Hepatocyte (in vitro differentiated cells): ENCODE measurements around the gene CAT. TPM values are rescaled to one million over a fixed set of nuclear protein-coding genes. Genes with fewer than 3 reads are reported as not detected.

Experiments
- DNase-seq: peaks from one replicate; pipeline ENCODE4 v3.0.0-alpha.2; 2016; ENCODE audit warnings: low spot score
- H2AFZ ChIP-seq: fragments of 200-600 bp; sonication (generic); 2 replicates; pipeline ENCODE4 v1.6.0; 2016; ENCODE audit warnings: antibody characterized with exemption, mild to moderate bottlenecking
- H3K27ac ChIP-seq: fragments of 200-600 bp; sonication (generic); 2 replicates; pipeline ENCODE4 v1.5.1; 2016; ENCODE audit warnings: mild to moderate bottlenecking
- H3K27me3 ChIP-seq: fragments of 200-600 bp; sonication (generic); 2 replicates; pipeline ENCODE4 v1.6.1; 2016
- H3K36me3 ChIP-seq: fragments of 200-600 bp; sonication (generic); replicated peaks from 2 replicates; pipeline ENCODE4 v1.5.1; 2016; ENCODE audit warnings: low read depth; ENCODE audit not compliant: insufficient read depth
- H3K4me1 ChIP-seq: fragments of 200-600 bp; sonication (generic); 2 replicates; pipeline ENCODE4 v1.5.1; 2016; ENCODE audit warnings: mild to moderate bottlenecking, moderate library complexity; ENCODE audit not compliant: insufficient read depth
- H3K4me2 ChIP-seq: fragments of 200-600 bp; sonication (generic); 2 replicates; pipeline ENCODE4 v1.6.0; 2016
- H3K4me3 ChIP-seq: fragments of 200-600 bp; sonication (generic); 2 replicates; pipeline ENCODE4 v1.5.1; 2016; ENCODE audit warnings: mild to moderate bottlenecking
- H3K79me2 ChIP-seq: fragments of 200-600 bp; sonication (generic); 2 replicates; pipeline ENCODE4 v1.6.0; 2017; ENCODE audit warnings: mild to moderate bottlenecking
- H3K9me2 ChIP-seq: fragments of 200-600 bp; sonication (generic); replicated peaks from 2 replicates; pipeline ENCODE4 v1.6.0; 2017; ENCODE audit warnings: mild to moderate bottlenecking; ENCODE audit not compliant: insufficient read depth
- H3K9me3 ChIP-seq: fragments of 200-600 bp; sonication (generic); 2 replicates; pipeline ENCODE4 v1.5.1; 2016; ENCODE audit warnings: low read depth, mild to moderate bottlenecking
- H4K20me1 ChIP-seq: fragments of 200-600 bp; sonication (generic); 2 replicates; pipeline ENCODE4 v1.6.0; 2016; ENCODE audit warnings: mild to moderate bottlenecking; ENCODE audit not compliant: insufficient read depth, poor library complexity, severe bottlenecking
- EZH2 ChIP-seq: fragments of 200-600 bp; sonication (generic); IDR thresholded peaks from 2 replicates; pipeline ENCODE4 v1.6.1; 2016; ENCODE audit warnings: antibody characterized with exemption, mild to moderate bottlenecking, borderline replicate concordance
- EZH2phosphoT487 ChIP-seq: fragments of 200-600 bp; sonication (generic); IDR thresholded peaks from one replicate; pipeline ENCODE4 v1.6.1; 2018; ENCODE audit warnings: antibody characterized with exemption, mild to moderate bottlenecking, low read depth, moderate library complexity; ENCODE audit not compliant: unreplicated experiment, severe bottlenecking
- WGBS: methylation state at CpG from one replicate; pipeline ENCODE4 v1.1.6; 2016; ENCODE audit warnings: low lambda C conversion rate; ENCODE audit errors: missing lambda C conversion rate; 5-methylcytosine and 5-hydroxymethylcytosine counted together
- polyA plus RNA-seq: library from polyadenylated mRNA; unstranded; fragments of >200 nt; fragmentation: Nextera tagmentation; extraction: Ambion mirVana; gene quantifications from 2 replicates; pipeline ENCODE4 v1.2.1, GENCODE V29; 2016
- total RNA-seq: library from RNA; depleted of rRNA; stranded (reverse); fragments of >200 nt; gene quantifications from 2 replicates; pipeline ENCODE4 v1.2.3, GENCODE V29; 2014
- TF ChIP-seq, protein P1 (sequence below): fragments of 200-600 bp; sonication (generic); IDR thresholded peaks from 2 replicates; pipeline ENCODE4 v1.5.1; 2016; ENCODE audit warnings: antibody characterized with exemption, mild to moderate bottlenecking; ENCODE audit not compliant: poor library complexity

Gene CAT
- total and polyA plus RNA-seq, 2 experiments from 2014 or later = 0.47 TPM; not detected in 1

DNA sequence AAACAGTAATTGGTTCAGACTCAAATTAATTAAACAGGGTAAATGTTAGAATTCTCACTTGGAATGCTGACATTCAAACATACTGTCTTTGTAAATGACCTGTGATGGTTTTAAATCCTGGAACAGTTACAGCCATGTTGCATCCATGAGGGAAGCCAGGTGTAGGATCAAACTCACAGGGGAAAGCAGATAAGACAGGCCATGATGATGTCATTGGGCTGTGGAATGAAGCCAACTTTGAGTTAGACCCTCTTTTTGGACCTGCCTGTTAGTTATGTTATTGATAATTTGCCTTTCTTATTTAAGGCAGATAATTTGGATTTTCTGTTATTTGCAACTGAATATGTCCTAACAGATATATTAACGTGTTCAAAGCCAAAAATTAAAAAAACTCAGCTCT lies 41.6 kb upstream of the CAT start:
- no peaks in the 10 kb centered on the region for H3K4me1 ChIP-seq
- no peak overlapping the region for H3K4me2 ChIP-seq
- no peak for DNase-seq

DNA sequence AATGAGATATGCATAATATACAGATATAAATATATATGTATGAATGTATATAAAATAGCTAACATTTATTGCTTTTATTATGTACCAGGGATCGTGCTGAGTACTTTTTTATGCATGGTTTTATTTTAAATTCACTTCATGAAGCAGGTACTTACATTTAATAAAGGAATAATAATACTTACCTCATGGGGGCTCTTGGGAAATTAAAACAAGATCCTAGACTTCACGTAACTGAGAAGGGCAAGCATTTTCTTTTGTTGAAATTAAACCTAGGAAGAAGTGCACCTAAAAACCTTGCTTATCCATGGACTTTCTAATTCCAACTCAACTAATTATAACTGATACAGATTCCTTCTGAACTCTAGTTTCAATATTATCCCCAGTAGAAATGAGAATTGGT lies 40.9 kb upstream of the CAT start:
- H3K4me2 ChIP-seq = no peak overlapping the region
- no peaks in the 10 kb centered on the region for H3K9me2 ChIP-seq
- DNase-seq = no peak
- TF ChIP-seq, protein P1, sequence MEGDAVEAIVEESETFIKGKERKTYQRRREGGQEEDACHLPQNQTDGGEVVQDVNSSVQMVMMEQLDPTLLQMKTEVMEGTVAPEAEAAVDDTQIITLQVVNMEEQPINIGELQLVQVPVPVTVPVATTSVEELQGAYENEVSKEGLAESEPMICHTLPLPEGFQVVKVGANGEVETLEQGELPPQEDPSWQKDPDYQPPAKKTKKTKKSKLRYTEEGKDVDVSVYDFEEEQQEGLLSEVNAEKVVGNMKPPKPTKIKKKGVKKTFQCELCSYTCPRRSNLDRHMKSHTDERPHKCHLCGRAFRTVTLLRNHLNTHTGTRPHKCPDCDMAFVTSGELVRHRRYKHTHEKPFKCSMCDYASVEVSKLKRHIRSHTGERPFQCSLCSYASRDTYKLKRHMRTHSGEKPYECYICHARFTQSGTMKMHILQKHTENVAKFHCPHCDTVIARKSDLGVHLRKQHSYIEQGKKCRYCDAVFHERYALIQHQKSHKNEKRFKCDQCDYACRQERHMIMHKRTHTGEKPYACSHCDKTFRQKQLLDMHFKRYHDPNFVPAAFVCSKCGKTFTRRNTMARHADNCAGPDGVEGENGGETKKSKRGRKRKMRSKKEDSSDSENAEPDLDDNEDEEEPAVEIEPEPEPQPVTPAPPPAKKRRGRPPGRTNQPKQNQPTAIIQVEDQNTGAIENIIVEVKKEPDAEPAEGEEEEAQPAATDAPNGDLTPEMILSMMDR = no peak
- TF ChIP-seq EZH2 (no peak), EZH2phosphoT487 (no peak)
- 84% methylated on average over 2 of the region's 2 CpGs for WGBS
- H3K36me3 ChIP-seq = no peaks in the 10 kb centered on the region
- no peaks in the 10 kb centered on the region for H3K4me1 ChIP-seq
- no peak overlapping the region for H2AFZ ChIP-seq
- no peaks in the 10 kb centered on the region for H4K20me1 ChIP-seq
- H3K79me2 ChIP-seq = no peaks in the 10 kb centered on the region
- H3K9me3 ChIP-seq = no peaks in the 10 kb centered on the region
- no peak overlapping the region for H3K27ac ChIP-seq
- H3K4me3 ChIP-seq = no peak overlapping the region
- no peaks in the 10 kb centered on the region for H3K27me3 ChIP-seq

More for the DNA sequence above, 41.6 kb upstream of the CAT start:
- no peaks in the 10 kb centered on the region for H4K20me1 ChIP-seq
- no peaks in the 10 kb centered on the region for H3K9me2 ChIP-seq
- H2AFZ ChIP-seq = no peak overlapping the region
- H3K4me3 ChIP-seq = no peak overlapping the region
- H3K36me3 ChIP-seq = no peaks in the 10 kb centered on the region
- no peak overlapping the region for H3K27ac ChIP-seq
- no peaks in the 10 kb centered on the region for H3K9me3 ChIP-seq
- TF ChIP-seq EZH2phosphoT487 (no peak), EZH2 (no peak)
- TF ChIP-seq, protein P1 = no peak
- H3K27me3 ChIP-seq = no peaks in the 10 kb centered on the region
- no peaks in the 10 kb centered on the region for H3K79me2 ChIP-seq
- 88% methylated on average over 1 of the region's 1 CpG for WGBS

DNA sequence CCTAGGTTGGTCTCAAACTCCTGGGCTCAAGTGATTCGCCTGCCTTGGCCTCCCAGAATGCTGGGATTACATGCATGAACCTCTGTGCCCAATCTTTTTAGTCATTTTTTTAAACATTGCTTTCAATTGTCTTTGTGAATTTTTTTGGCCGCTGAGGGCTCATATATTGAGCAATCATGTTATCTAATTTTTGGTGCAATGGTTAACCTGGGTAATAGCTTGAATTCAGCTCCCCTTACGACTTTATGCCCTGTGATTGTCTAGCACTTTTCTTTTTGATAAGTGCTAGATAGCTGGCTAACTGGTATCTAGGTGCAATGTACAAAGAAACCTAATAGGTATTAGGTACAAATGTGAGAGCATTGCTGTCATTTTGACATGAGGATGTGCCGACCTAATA lies 35.3 kb upstream of the CAT start:
- Histone ChIP-seq H4K20me1 (no peaks in the 10 kb centered on the region), H2AFZ (no peak overlapping the region), H3K9me3 (no peaks in the 10 kb centered on the region), H3K4me2 (no peak overlapping the region), H3K4me3 (no peak overlapping the region), H3K9me2 (no peaks in the 10 kb centered on the region), H3K27me3 (no peaks in the 10 kb centered on the region), H3K4me1 (no peaks in the 10 kb centered on the region), H3K27ac (no peak overlapping the region), H3K79me2 (no peaks in the 10 kb centered on the region), H3K36me3 (no peaks in the 10 kb centered on the region)
- DNase-seq = no peak
- TF ChIP-seq EZH2 (no peak), EZH2phosphoT487 (no peak)
- TF ChIP-seq, protein P1 = no peak
- WGBS = 75% methylated on average over 4 of the region's 4 CpGs

DNA sequence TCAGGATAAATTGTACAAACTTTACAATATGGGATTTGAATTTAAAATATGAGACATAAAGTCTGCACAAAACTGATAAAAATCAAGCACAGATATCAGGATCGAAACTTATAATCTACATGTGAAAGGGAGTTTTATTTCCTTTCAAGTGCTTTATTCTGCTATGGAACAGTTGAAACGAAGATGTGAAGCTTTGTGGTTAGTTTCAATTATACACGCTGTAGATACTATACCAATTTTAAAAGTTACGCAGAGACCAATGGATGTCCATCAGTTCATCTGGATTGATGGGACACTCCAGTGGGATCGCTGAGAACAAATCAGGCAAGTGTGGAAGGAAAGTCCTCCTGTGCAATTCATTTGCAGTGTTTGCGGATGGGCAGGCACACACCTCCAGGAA lies 34.5 kb upstream of the CAT start:
- Histone ChIP-seq H3K4me3 (no peak overlapping the region), H3K4me2 (no peak overlapping the region), H3K27me3 (no peaks in the 10 kb centered on the region), H4K20me1 (no peaks in the 10 kb centered on the region), H3K9me2 (no peaks in the 10 kb centered on the region), H3K79me2 (no peaks in the 10 kb centered on the region), H3K27ac (no peak overlapping the region), H3K36me3 (no peaks in the 10 kb centered on the region), H3K9me3 (no peaks in the 10 kb centered on the region), H2AFZ (no peak overlapping the region), H3K4me1 (no peaks in the 10 kb centered on the region)
- TF ChIP-seq EZH2phosphoT487 (no peak), EZH2 (no peak)
- TF ChIP-seq, protein P1 = no peak
- DNase-seq = no peak
- WGBS = 94% methylated on average over 6 of the region's 6 CpGs
